Gastroesophageal sphincter (tissue), 3 donors: Measurements from ENCODE around the gene DLGAP4.

Source experiments
- CTCF ChIP-seq, 4 experiments: fragments of 200-600 bp in 2 of 4; fragments of 450-650 bp in 2 of 4; sonication (generic) in 1 of 4; IDR thresholded peaks; one replicate each; pipeline ENCODE4 v1.5.1; 2017 to 2019; ENCODE audit warnings: antibody characterized with exemption in 4 of 4, mild to moderate bottlenecking in 2 of 4, moderate library complexity in 2 of 4
- POLR2A ChIP-seq, 2 donors: fragments of 450-650 bp; IDR thresholded peaks; one replicate each; pipeline ENCODE4 v1.6.1; 2017; ENCODE audit warnings: antibody characterized with exemption in 2 of 2, mild to moderate bottlenecking in 2 of 2, moderate library complexity in 1 of 2
- POLR2AphosphoS5 ChIP-seq: sonication (generic); formaldehyde crosslinking; IDR thresholded peaks from one replicate; pipeline ENCODE4 v1.6.1; 2017; ENCODE audit warnings: antibody characterized with exemption

GRCh38 chr20:36396340-36396739 is 90.2 kb downstream of the DLGAP4 start:
- no peak for TF ChIP-seq CTCF (IDR thresholded peaks at IDR 0.05)
- no peak for TF ChIP-seq POLR2AphosphoS5
- no peak for TF ChIP-seq POLR2A (IDR thresholded peaks at IDR 0.05)
